AG08396 (cell line): ENCODE results near the gene CENPC.
"Not testable (repeated sequence)": the region's sequence is repeated elsewhere in the genome, so short reads cannot be mapped to it uniquely, and the experiment has no call there.

Experiments
- DNase-seq: peaks from one replicate; pipeline ENCODE4 v3.0.0; 2012; ENCODE audit warnings: low spot score, mixed read lengths

The CENPC gene

DNA sequence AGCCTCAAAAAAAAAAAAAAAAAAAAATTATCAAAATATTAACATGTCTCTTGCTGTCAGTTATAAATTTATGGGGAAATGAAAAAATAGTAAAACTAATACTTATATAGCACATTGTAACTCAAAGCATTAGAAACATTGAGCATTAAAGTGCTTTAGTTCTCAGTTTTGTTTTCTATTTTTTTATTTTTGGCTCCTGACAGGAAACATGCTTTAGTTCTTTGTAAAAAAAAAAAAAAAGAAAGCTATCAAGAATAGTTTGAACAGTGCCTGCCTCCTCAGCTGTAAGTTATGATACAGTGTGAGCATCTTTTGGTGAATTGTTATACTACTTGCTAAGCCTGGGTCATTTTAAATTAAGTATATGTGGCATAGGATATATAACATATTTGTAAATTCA, 5.1 kb upstream of the CENPC start:
- no peak for DNase-seq

DNA sequence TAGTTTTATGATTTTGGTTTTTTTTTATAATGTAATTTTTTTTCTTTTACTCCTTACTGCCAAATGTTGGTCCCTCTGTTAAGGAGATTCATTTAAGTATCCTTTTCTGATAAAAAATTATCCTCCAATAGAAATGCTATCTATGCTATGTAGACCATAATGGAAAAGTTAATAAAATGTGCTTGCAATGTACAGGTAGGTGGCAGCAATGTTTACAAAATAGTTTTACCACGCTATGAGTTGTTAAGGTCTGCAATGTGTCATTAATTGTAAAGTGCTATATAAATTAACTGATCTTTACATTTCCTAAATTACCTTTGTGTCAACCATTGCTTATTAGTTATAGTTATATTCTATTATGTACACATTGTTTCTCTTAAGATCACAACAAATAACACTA, 3.8 kb upstream of the CENPC start:
- no peak for DNase-seq

DNA sequence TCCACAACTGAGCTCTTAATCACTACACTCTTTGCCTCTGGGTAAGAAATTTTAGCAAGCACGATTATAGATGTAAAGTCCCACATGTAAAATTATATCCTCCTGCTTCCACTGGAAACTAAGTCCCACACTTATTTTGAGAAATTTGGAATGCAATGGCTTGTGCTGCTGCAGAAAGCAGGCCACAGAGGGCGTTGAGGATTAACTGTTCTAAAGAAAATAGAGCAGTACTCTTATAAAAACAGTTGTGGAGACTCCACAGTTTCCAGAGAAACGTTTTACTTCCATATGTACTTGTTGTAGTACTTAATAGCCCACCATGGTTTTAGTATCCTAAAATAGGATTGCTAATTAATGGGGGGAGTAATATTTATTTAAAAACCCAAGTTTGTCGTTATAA, 1.7 kb upstream of the CENPC start:
- no peak for DNase-seq

DNA sequence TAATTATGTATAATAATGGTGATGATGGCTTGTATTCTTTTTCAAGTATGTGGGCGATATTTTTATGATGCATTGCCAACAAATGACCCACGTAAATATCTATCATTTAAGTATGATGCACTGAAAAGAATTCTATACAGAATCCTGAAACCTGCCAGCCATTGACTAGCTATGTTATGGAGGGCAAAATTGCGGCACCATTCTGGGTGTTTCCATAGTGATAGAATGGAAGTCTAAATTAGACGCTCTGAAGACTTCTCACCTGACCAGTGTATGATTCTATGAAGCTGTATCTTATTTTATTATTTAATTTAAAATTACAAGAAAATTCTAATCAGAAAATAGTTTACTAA, 677 bp upstream of the CENPC start:
- DNase-seq: no peak

DNA sequence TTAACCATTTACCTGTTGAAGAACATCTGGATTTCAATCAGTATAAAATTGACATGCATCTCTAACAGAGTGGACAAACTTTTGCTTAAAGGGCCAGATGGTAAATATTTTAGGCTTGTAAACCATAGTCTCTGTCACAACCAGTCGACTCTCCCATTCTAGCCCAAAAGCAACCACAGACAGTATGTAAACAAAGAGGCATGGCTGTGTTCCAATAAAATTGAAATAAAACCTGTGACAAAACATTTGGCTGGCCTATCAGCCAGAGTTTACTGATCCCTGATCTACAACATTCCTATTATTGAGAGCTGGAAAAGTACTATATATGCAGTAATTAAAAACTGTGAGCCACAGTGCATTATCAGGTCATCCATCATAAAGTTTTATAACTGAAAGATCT, 3.2 kb downstream of the CENPC start:
- peak; percentile 4 for DNase-seq

DNA sequence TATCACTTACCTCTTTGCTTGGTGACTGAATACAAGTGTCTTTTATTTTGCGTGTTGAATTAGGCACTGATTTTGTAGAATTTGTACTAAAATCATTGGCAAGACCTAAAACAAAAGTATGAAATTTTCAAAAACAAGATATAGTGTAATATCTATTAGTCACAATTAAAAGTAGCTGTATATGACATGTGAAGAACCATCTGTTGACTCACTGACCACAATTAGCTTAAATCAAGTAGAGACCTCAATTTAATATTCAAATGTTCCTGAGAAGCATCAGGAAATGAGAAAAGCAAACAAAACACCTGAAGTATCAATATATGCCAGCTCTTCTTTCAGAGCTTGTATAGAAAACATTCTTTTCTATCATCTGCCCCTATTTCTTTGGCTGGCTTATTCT, 5.5 kb downstream of the CENPC start:
- DNase-seq: no peak

DNA sequence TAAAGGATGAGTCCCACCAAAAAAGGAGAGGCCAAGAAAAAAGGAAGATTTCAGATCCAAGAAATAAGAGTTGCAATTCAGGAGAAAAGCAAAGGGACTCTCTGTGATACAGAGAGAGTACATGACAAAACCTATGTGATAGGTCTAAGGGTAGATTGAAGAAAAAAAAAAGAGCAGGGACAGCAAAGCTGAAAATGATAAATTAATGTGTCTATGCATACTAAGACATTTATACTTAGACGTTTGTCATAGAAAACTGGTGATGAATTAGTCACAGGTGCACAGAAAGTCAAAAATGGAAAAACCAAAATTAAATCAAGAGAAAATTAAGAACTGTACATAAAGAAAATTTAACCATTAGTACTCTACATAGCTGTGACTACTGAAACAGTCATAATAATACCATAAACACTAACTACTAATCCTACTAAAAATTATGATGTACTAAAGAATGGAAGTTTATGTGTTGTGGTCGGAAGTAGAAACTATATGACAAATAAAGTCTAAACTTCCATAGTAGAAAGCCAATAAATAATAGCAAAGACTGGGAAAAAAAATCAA, 9.9 kb downstream of the CENPC start:
- DNase-seq: no peak

DNA sequence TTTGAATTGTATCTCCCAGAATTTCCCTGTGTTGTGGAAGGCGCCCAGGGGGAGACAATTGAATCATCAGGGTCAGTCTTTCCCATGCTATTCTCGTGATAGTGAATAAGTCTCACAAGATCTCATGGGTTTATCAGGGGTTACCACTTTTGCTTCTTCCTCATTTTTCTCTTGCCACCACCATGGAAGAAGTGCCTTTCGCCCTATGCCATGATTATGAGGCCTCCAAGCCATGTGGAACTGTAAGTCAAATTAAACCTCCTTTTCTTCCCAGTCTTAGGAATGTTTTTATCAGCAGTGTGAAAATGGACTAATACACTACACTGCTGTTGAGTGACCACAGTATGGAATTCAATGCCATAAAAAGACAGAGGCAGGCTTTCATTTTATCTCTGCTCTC, 12.2 kb downstream of the CENPC start:
- DNase-seq: no peak

DNA sequence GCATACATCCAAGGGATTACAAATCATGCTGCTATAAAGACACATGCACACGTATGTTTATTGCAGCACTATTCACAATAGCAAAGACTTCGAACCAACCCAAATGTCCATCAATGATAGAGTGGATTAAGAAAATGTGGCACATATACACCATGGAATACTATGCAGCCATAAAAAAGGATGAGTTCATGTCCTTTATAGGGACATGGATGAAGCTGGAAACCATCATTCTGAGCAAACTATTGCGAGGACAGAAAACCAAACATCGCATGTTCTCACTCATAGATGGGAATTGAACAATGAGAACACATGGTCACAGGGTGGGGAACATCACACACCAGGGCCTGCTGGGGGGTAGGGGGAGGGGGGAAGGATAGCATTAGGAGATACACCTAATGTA, 12.9 kb downstream of the CENPC start:
- DNase-seq: not testable (repeated sequence)

DNA sequence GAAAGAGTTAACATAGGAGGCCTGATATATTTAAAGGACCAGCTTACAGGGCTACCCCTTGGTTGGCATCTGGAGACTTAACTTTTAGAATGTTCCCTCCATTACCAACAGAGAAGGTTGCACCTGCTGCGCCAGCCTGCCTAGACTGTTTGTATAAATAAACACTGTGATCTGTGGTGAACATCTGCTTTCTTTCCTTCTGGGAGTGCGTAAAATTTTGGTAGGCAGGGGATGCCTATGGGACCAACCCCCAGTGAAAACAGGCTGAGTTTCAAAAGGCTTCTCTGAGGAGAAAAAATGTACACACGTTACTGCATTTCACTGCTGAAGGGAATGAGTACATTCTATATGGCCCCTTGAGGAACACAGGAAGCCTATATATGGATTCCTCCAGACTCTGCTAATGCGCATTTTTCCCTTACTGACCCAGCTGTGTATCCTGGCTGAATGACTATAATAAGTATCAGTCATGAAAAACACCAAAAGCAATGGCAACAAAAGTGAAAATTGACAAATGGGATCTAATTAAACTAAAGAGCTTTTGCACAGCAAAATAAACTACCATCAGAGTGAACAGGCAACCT, 13.8 kb downstream of the CENPC start:
- DNase-seq: no peak

DNA sequence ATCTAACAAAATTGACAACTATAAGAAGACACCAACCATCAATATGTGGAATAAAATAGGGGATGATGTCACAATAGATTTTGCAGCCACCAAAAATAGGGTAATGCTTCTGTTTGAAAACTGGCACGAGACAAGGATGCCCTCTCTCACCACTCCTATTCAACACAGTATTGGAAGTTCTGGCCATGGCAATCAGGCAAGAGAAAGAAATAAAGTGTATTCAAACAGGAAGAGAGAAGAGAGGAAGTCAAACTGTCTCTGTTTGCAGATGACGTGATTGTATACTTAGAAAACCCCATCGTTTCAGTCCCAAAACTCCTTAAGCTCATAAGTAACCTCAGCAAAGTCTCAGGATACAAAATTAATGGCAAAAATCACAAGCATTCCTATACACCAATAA, 21.2 kb downstream of the CENPC start:
- DNase-seq: not testable (repeated sequence)

DNA sequence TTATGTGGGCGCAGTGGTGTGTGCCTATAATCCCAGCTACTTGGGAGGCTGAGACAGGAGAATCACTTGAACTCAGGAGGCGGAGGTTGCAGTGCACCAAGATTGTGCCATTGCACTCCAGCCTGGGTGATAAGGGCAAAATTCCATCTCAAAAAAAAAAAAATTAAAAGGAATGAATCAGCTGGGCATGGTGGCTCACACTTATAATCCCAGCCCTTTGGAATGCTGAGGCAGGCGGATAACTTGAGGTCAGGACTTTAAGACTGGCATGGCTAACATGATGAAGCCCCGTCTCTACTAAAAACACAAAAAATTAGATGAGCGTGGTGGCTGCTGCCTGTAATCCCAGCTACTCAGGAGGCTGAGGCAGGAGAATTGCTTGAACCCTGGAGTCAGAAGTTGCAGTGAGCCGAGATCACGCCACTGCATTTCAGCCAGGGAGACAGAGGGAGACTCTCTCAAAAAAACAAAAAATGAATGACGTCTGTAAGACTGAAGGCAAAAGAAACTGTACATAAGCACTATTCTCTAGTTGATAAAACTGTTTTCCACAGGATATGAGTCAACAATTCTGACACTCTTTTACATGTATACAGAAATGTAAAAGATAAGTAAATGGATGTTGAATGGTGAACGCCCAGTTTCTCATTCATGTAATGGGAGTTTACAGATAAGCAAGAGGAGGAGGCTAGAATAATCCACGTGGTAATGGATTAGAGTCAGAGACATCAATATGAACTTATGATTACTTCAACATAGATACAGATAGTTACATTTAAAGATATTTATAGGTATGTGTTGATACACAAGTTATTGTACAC, 22.2 kb downstream of the CENPC start:
- DNase-seq: no peak

DNA sequence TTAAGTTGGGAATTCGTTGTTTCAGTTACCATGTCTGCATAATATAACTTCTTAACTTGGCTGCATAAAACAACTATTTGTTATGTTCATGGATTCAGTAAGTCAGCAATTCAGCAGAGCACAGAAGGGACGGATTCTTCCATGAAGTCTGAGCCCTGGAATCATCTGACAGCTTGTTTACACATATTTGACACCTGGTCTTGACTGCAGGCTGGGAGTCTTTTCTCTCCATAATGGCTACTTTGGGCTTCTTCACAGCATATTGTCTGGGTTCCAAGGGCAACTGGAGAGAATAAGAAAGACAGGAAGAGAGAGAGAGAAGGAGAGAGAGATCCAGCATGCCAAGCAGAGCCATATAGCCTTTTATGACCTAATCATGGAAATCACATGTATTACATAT, 23.1 kb downstream of the CENPC start:
- DNase-seq: no peak

DNA sequence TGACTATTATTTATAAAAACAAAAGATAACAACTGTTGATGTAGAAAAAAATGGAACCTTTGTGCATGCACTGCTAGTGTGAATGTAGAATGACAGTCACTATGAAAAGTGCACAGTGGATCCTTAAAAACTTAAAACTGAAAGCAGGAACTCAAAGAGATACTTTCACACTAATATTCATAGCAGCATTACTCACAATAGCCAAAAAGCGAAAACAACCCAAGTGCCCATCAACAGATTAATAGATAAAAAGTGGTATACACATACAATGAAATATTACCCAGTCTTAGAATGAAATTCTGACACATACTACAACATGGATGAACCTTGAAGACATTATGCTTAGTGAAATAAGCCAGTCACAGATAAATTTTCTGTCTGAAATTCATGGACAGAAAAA, 23.8 kb downstream of the CENPC start:
- no peak for DNase-seq

DNA sequence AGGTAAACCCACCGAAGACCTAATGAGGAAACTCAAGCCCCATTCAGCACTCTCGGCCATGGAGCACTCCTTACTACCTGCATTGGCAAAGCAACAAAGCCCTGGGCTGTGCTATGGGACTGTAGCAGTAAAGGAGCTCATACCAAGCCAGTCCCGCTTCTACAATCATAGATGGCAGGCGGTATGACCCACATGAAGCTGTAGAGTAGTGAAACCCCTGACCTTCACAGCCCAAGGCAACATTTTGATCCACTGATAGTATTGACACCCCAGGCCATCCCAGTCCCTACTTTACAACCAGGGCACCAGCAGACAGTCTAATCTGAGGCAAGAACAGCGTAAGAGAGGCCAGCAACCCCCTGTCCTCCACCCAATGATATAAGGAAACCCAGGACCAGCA, 25.2 kb downstream of the CENPC start:
- DNase-seq: no peak

DNA sequence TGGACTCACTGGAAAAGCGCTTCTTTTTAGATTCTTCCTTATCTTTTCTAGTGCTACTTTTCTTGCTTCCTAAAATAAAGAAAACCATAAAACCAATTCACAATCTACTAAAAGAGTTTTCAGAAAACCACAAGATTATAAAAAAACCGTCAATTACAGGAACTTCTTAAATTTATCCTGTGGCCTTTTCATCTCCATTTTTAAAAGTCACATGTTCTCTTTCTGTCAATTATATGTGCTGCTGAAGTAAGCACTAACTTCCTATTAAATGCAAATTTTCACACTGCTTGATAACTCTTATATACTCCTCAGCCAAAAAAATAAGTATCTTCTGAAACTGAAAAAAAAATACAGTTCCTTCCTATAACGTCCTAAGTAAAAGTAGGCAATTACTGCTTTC, 32.8 kb downstream of the CENPC start:
- no peak for DNase-seq

DNA sequence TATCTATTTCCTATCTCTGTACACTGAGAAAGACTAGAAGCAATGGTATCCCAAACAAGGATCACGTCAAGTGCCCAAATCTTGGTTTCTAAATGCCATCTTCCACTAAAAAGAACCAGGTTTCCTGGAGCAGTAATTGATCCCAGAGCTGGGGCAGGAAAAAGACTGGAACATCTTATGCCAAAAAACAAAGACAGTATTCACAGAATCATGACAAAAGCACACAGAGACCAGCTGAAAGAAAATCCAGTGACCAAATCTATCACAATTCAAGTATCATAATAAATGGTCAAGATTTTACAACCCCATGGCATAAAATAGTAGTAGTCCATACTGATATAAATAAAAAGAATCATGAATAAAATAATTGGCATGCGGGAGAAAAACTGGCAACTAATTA, 44.9 kb downstream of the CENPC start:
- DNase-seq: no peak

DNA sequence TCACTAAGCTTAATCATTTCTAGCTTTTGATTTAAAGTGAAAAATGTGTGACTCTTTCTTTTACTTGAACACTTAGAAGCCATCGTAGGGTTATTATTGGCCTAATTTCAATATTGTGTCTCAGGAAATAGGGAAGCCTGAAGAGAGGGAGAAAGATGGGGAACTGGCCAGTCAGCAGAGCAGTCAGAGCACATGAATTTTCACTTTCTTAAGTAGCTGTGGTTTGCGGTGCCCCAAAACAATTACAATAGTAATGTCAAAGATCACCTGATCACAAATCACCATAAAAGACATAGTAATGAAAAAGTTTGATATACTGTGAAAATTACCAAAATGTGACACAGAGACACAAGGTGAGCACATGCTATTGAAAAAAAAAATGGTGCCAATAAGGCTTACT, 45.5 kb downstream of the CENPC start:
- no peak for DNase-seq

DNA sequence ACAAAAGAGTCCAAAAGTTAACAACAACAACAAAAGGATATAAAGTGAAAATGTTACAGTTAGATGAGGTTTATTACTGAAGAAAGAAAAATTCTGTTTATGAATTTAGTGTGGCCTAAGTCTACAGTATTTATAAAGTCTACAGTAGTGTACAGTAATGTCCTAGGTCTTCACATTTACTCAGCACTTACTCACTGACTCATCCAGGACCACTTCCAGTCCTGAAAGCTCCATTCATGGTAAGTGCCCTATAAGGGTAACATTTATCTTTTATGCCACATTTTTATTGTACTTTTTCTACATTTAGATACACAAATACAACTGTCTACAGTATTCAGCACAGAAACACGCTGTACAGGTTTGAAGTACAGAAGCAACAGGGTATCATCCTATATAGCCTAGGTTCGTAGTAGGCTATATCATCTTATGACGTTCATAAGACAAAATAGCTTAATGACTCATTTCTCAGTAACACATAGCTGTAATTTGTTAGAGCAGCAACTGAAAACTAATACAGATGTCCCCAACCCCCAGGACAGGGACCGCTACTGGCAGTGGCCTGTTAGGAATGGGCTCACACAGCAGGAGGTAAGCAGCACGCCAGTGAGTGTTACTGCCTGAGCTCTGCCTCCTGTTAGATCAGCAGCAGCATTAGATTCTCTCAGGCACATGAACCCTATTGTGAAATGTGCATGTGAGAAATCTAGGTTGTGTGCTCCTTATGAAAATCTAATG, 61.3 kb downstream of the CENPC start:
- no peak for DNase-seq

DNA sequence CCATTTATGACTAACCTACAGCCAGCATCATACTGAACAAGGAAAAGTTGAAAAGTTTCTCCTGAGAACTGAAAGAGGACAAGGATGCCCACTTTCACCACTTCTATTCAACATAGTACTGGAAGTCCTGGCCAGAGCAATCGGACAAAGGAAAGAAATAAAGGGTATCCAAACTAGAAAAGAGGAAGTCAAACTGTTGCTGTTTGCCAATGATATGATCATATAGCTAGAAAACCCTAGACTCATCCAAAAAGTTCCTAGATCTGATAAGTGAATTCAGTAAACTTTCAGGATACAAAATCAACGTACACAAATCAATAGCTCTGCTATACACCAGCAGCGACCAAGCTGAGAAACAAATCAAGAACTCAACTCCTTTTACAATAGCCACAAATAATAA, 64.5 kb downstream of the CENPC start:
- no peak for DNase-seq

DNA sequence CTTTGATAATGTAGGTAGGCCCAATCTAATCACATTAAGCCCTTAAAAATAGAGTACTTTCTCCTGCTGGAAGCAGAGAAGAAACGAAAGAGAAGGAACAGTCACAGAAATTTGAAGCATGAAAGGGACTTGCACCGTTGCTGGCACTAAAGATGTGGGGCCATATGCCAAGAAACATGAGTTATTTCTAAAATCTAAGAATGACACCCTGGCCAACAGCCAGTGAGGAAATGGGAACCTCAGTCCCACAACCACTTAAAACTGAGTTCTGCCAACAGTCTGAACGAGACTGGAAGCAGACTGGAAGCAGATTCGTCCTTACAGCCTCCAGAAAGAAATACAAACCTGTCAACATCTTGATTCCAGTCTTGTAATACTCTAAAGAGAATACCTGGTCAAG, 70.1 kb downstream of the CENPC start:
- DNase-seq: no peak

DNA sequence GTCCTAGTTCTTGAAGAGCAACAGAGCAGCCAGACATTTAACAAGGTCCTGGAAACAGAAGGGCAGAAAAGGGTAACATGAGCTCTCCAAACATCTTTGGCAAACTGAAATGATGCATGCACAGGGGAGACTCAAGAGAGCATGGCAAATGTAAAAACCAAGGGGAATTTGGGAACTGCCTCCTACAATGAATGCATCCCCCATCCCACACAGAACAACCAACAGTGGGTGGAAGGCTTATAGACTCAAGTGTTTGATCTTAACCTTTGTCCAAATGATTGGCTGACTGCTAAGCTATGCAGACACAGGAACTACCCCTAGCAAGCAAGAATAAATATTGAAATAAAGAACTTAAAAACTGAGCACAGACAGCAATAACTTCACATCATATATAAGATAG, 74.4 kb downstream of the CENPC start:
- DNase-seq: no peak

DNA sequence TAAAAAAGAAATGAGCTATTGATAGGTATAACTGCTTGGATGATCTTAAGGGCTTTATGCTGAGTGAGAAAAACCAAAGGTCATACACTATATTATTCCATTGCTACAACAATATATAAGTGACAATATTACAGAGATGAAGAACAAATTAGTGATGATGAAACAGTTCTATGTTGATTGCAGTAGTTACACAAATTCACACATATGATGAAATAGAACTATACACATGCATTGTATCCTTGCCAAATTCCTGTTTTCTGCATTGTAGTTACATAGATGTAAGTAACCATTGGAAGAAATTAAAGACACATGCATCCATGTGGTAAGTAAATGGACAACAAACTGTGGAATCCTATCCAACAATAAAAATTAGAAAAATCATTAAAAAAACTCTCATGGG, 76.5 kb downstream of the CENPC start:
- DNase-seq: no peak
